Mesendoderm (in vitro differentiated cells): Measurements from ENCODE around the gene KRTAP10-12.

Experiments used
- DNase-seq: peaks from one replicate; pipeline ENCODE4 v3.0.0; 2013
- H2AK5ac ChIP-seq: 2 replicates; pipeline ENCODE4 v1.6.1; 2013; ENCODE audit warnings: low read length, inconsistent platforms
- H2BK120ac ChIP-seq: 2 replicates; pipeline ENCODE4 v1.6.1; 2013; ENCODE audit warnings: low read depth, mild to moderate bottlenecking, low read length, moderate library complexity, mixed read lengths
- H2BK15ac ChIP-seq: replicated peaks from 2 replicates; pipeline ENCODE4 v1.6.1; 2013; ENCODE audit warnings: low read depth, mild to moderate bottlenecking, moderate library complexity
- H2BK5ac ChIP-seq: 2 replicates; pipeline ENCODE4 v1.6.1; 2013; ENCODE audit warnings: low read length, inconsistent platforms
- H3K18ac ChIP-seq: 2 replicates; pipeline ENCODE4 v1.6.1; 2013; ENCODE audit warnings: mild to moderate bottlenecking, low read length, mixed read lengths
- H3K23ac ChIP-seq: one replicate; pipeline ENCODE4 v1.6.1; 2013; ENCODE audit warnings: low read length
- H3K27ac ChIP-seq: 2 replicates; pipeline ENCODE4 v1.5.1; 2013; ENCODE audit warnings: low read depth, mild to moderate bottlenecking, inconsistent platforms, low read length, moderate library complexity
- H3K27me3 ChIP-seq: 2 replicates; pipeline ENCODE4 v1.6.1; 2013; ENCODE audit warnings: low read length, control low read depth, mild to moderate bottlenecking, inconsistent platforms; ENCODE audit not compliant: insufficient read depth, poor library complexity
- H3K36me3 ChIP-seq: 2 replicates; pipeline ENCODE4 v1.6.1; 2013; ENCODE audit warnings: low read length, inconsistent platforms; ENCODE audit not compliant: control insufficient read depth, insufficient read depth
- H3K4ac ChIP-seq: one replicate; pipeline ENCODE4 v1.6.1; 2013; ENCODE audit warnings: low read depth, mild to moderate bottlenecking, low read length, moderate library complexity
- H3K4me1 ChIP-seq: 2 replicates; pipeline ENCODE4 v1.6.1; 2013; ENCODE audit warnings: low read depth, low read length, inconsistent platforms; ENCODE audit not compliant: control insufficient read depth
- H3K4me2 ChIP-seq: 2 replicates; pipeline ENCODE4 v1.6.1; 2013; ENCODE audit warnings: low read length
- H3K4me3 ChIP-seq: 2 replicates; pipeline ENCODE4 v1.5.1; 2013; ENCODE audit warnings: mild to moderate bottlenecking, low read length
- H3K56ac ChIP-seq: one replicate; pipeline ENCODE4 v1.6.1; 2013; ENCODE audit warnings: low read length
- H3K79me1 ChIP-seq: 2 replicates; pipeline ENCODE4 v1.6.1; 2013; ENCODE audit warnings: low read length, inconsistent platforms
- H3K79me2 ChIP-seq: 2 replicates; pipeline ENCODE4 v1.6.1; 2013; ENCODE audit warnings: mild to moderate bottlenecking, low read length; ENCODE audit not compliant: control insufficient read depth, insufficient read depth
- H3K9ac ChIP-seq: 2 replicates; pipeline ENCODE4 v1.6.1; 2013; ENCODE audit warnings: low read length, inconsistent platforms
- H4K5ac ChIP-seq: one replicate; pipeline ENCODE4 v1.6.1; 2013; ENCODE audit warnings: low read length
- H4K8ac ChIP-seq: one replicate; pipeline ENCODE4 v1.6.1; 2013; ENCODE audit warnings: low read depth, mild to moderate bottlenecking, control low read depth, low read length, moderate library complexity
- WGBS: extraction: QIAGEN DNeasy Blood & Tissue Kit; methylation state at CpG from one replicate; pipeline ENCODE4 v1.1.7; 2013; ENCODE audit warnings: low lambda C conversion rate, missing lambda C conversion rate; ENCODE audit not compliant: insufficient coverage; ENCODE audit errors: extremely low coverage; 5-methylcytosine and 5-hydroxymethylcytosine counted together

KRTAP10-12 gene

DNA sequence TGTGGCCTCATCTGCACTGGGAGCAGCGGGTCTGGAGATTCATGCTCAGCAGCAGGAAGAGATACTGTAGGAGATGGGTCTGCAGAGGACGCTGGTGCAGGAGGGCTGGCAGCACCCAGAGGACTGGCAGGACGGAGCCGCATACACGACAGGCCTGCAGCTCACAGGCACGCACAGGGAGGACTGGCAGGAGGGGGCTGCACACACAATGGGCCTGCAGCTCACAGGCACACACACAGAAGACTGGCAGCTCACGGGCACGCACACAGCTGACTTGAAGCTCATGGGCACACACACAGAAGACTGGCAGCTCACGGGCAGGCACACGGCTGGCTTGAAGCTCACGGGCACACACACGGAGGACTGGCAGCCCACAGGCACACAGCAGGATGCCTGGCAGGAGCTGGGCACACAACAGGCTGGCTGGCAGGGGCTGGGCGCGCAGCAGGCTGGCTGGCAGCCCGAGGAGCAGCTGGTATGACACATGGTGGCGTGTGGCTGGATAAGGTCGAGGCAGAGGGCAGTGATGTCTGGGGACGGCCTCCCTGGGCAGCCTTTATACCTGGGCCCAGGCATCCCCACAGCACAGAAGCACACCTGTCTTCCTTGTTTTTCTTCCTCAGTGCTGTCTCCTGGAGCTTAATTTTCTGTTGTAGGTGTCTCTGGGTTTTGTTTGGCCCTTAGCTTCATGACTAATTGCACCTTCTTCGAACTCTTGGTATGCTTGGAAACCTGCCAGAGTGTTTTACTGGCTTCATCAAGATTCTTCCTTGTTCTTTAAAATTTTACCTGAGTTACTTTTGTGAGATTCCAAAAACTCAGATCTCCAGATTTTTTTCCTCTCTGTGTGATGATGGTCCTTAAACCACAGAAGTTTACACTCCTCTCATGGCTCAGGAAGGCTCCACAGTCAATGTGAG lies 30.3 kb upstream of the KRTAP10-12 start, which contains the start of gene KRTAP12-2:
TSS of gene KRTAP12-2 (minus strand) at position 527 of the 920 bp plus-strand sequence. CDS start at position 486, 41 bp downstream.
- no peak for DNase-seq
- H3K4me3 ChIP-seq = no peak within 1 kb of the TSS
- H2BK15ac ChIP-seq = no peak within 1 kb of the TSS

DNA sequence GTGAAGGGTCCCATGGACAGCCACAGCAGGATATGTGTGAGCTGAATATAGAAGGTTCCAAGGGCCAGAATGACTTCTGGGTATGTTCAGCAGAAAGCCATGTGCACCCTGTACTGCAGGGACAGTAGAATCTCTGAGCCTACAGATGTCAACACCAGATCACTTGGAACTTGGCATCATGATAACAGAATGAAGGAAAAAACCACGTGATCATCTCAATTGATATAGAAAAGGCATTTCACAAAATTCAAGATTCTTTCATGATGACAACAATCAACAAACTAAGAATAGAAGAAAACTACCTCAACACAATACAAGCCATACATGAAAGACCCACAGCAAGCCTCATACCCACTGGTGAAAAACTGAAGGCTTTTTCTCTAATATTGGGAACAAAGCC lies 29.4 kb upstream of the KRTAP10-12 start:
- no peak overlapping the region for H3K4me3 ChIP-seq
- H2BK5ac ChIP-seq = no peak overlapping the region
- H2BK120ac ChIP-seq = no peak overlapping the region
- no peak overlapping the region for H3K23ac ChIP-seq
- no peak overlapping the region for H3K4ac ChIP-seq
- no peaks in the 10 kb centered on the region for H3K36me3 ChIP-seq
- H4K5ac ChIP-seq = no peak overlapping the region
- H3K79me2 ChIP-seq = no peaks in the 10 kb centered on the region
- H3K9ac ChIP-seq = no peak overlapping the region
- no peak overlapping the region for H2AK5ac ChIP-seq
- H3K4me1 ChIP-seq = no peaks in the 10 kb centered on the region
- DNase-seq = no peak
- H3K56ac ChIP-seq = no peak overlapping the region
- no peak overlapping the region for H2BK15ac ChIP-seq
- H3K79me1 ChIP-seq = no peaks in the 10 kb centered on the region
- H3K27me3 ChIP-seq = no peaks in the 10 kb centered on the region
- no peak overlapping the region for H3K18ac ChIP-seq
- WGBS = no CpG with 5 or more reads among the region's 1 CpG
- no peak overlapping the region for H3K27ac ChIP-seq
- no peak overlapping the region for H4K8ac ChIP-seq
- H3K4me2 ChIP-seq = no peak overlapping the region

More for the DNA sequence above, 30.3 kb upstream of the KRTAP10-12 start, which contains the start of gene KRTAP12-2:
- H3K56ac ChIP-seq = no peak within 1 kb of the TSS
- no peak within 1 kb of the TSS for H4K8ac ChIP-seq
- WGBS = no CpG with 5 or more reads among the region's 19 CpGs
- no peak within 1 kb of the TSS for H3K9ac ChIP-seq
- H3K27me3 ChIP-seq = no peaks in the 10 kb centered on the region
- H4K5ac ChIP-seq = no peak within 1 kb of the TSS
- no peaks in the 10 kb centered on the region for H3K4me1 ChIP-seq
- no peaks in the 10 kb centered on the region for H3K36me3 ChIP-seq
- no peak within 1 kb of the TSS for H3K27ac ChIP-seq
- no peak within 1 kb of the TSS for H2AK5ac ChIP-seq
- no peaks in the 10 kb centered on the region for H3K79me1 ChIP-seq
- H3K18ac ChIP-seq = no peak within 1 kb of the TSS
- H2BK5ac ChIP-seq = no peak within 1 kb of the TSS
- no peak within 1 kb of the TSS for H3K23ac ChIP-seq
- H2BK120ac ChIP-seq = no peak within 1 kb of the TSS
- H3K4me2 ChIP-seq = no peak within 1 kb of the TSS
- H3K4ac ChIP-seq = no peak within 1 kb of the TSS
- no peaks in the 10 kb centered on the region for H3K79me2 ChIP-seq

DNA sequence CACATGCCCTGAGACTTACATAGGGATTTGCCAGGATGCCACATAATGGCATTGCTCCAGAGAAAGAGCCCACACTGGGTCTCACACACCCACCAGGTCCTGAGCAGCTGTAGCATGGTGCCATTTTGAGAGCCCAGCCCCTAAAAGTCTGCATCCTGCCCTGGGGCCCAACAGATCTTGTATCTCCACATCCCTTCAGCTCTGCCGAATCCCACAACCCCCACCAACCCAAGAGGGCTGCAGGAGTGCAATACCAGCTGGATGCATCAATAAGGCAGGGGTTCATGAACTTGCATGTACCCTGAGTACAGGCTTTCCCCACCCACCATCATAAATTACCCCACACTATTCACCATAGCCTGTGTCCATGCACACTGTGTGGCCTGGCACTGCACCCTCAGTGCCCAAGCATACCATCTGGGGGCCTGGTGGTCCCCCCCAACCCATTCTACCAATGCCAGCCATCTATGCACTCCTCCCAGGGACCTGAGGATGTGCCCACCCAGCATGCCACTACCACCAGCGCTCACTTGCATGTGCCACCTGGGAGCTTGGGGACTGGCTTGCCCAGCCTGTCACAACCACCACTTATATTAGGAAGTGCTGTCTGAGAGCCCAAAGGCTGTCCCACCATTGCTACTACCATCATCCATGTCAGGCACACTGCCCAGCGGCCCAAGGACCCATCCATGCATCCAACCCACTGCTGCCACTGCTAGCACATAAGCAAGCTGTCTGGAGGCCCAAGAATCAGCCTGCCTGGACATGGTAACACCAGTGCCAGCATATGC lies 26.1 kb upstream of the KRTAP10-12 start:
- H3K4me3 ChIP-seq = no peak overlapping the region
- H3K4ac ChIP-seq = no peak overlapping the region
- H3K18ac ChIP-seq = no peak overlapping the region
- no peak overlapping the region for H2BK120ac ChIP-seq
- H3K9ac ChIP-seq = no peak overlapping the region
- H3K27me3 ChIP-seq = no peaks in the 10 kb centered on the region
- DNase-seq = no peak
- H2BK15ac ChIP-seq = no peak overlapping the region
- no peaks in the 10 kb centered on the region for H3K4me1 ChIP-seq
- no peak overlapping the region for H4K5ac ChIP-seq
- no peaks in the 10 kb centered on the region for H3K36me3 ChIP-seq
- no peak overlapping the region for H2AK5ac ChIP-seq
- no peak overlapping the region for H2BK5ac ChIP-seq
- no peaks in the 10 kb centered on the region for H3K79me2 ChIP-seq
- no peak overlapping the region for H3K23ac ChIP-seq
- H3K27ac ChIP-seq = no peak overlapping the region
- WGBS = no CpG with 5 or more reads among the region's 3 CpGs
- no peak overlapping the region for H3K56ac ChIP-seq
- H3K79me1 ChIP-seq = no peaks in the 10 kb centered on the region
- no peak overlapping the region for H4K8ac ChIP-seq
- no peak overlapping the region for H3K4me2 ChIP-seq

DNA sequence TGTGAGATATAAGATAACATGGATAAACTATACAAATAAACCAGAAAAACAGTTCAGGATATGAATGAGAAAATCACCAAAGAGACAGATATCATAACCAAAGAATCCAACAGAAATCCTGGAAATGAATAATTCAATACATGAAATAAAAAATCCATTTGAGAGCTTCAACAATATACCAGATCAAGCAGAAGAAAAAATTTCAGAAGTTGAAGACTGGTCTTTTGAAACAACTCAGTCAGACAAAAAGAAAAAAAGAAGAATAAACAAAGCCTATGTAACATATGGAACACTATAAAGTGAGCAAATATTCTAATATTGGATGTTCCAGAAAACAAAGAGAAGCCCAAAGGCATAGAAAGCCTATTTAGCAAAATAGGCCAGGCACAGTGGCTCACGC lies 25.1 kb upstream of the KRTAP10-12 start:
- H3K36me3 ChIP-seq = no peaks in the 10 kb centered on the region
- no peak overlapping the region for H3K4me2 ChIP-seq
- H2BK5ac ChIP-seq = no peak overlapping the region
- H2BK120ac ChIP-seq = no peak overlapping the region
- no peaks in the 10 kb centered on the region for H3K79me1 ChIP-seq
- H3K27me3 ChIP-seq = no peaks in the 10 kb centered on the region
- WGBS = no CpG with 5 or more reads among the region's 1 CpG
- H4K8ac ChIP-seq = no peak overlapping the region
- no peak overlapping the region for H3K4ac ChIP-seq
- H3K23ac ChIP-seq = no peak overlapping the region
- H3K4me1 ChIP-seq = no peaks in the 10 kb centered on the region
- no peak for DNase-seq
- no peak overlapping the region for H3K4me3 ChIP-seq
- H3K18ac ChIP-seq = no peak overlapping the region
- H2AK5ac ChIP-seq = no peak overlapping the region
- H3K56ac ChIP-seq = no peak overlapping the region
- H4K5ac ChIP-seq = no peak overlapping the region
- no peak overlapping the region for H2BK15ac ChIP-seq
- no peak overlapping the region for H3K27ac ChIP-seq
- H3K79me2 ChIP-seq = no peaks in the 10 kb centered on the region
- H3K9ac ChIP-seq = no peak overlapping the region

DNA sequence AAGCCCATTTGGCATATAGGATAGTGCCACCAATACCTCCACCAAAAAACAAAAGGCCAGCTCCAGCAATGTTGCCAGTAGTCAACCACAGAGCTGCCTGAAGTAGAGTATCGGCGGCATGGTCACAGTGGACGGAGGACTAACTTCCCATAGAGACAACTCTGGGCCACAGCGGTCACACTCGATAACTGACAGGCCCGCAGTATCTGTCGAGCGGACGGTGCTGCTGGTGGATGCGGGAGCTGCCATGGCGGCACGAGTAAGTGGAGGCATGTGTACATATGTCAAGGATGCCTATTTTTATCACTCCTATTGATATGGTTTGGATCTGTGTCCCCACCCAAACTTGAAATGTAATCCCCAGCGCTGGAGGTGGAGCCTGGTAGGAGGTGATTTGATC lies 19.1 kb upstream of the KRTAP10-12 start:
- Histone ChIP-seq H3K23ac (no peak overlapping the region), H3K27me3 (no peaks in the 10 kb centered on the region), H2BK120ac (no peak overlapping the region), H2BK5ac (no peak overlapping the region), H3K9ac (no peak overlapping the region), H3K56ac (no peak overlapping the region), H3K4me2 (no peak overlapping the region), H2AK5ac (no peak overlapping the region), H3K4ac (no peak overlapping the region), H3K36me3 (no peaks in the 10 kb centered on the region), H3K79me2 (no peaks in the 10 kb centered on the region), H3K18ac (no peak overlapping the region), H3K27ac (no peak overlapping the region), H3K4me3 (no peak overlapping the region), H3K79me1 (no peaks in the 10 kb centered on the region), H4K5ac (no peak overlapping the region), H3K4me1 (no peaks in the 10 kb centered on the region), H4K8ac (no peak overlapping the region), H2BK15ac (no peak overlapping the region)
- WGBS = no CpG with 5 or more reads among the region's 13 CpGs
- DNase-seq = no peak
